Occipital lobe (tissue), 2 donors: ENCODE measurements around the gene LRMDA. TPM values are rescaled to one million over a fixed set of nuclear protein-coding genes. Genes with fewer than 3 reads are reported as not detected.

Experiments
- DNase-seq: peaks from one replicate; lab custom pipeline; 2025; lab: John Stamatoyannopoulos, UW
- total RNA-seq: library from RNA; depleted of rRNA; stranded (reverse); fragments of >200 nt; gene quantifications from one replicate; pipeline ENCODE4 v1.2.3, GENCODE V29; 2014

Gene LRMDA
- total RNA-seq, 1 donor from 2014 or later, result 0.62 TPM

- DNase-seq, result no peak
Observed at GRCh38 chr10:76357726-76358415, 926.4 kb downstream of the LRMDA start.

GRCh38 chr10:76358743-76359395 is 927.4 kb downstream of the LRMDA start:
- DNase-seq, result no peak

GRCh38 chr10:76375761-76376160 is 944.3 kb downstream of the LRMDA start:
- no peak for DNase-seq

GRCh38 chr10:76382381-76382851 is 951.0 kb downstream of the LRMDA start:
- DNase-seq, result no peak

GRCh38 chr10:76388321-76389023 is 957.0 kb downstream of the LRMDA start:
- no peak for DNase-seq

- DNase-seq, result no peak
Observed at GRCh38 chr10:76393875-76394706, 962.7 kb downstream of the LRMDA start.

GRCh38 chr10:76394707-76395042 is 963.3 kb downstream of the LRMDA start:
- DNase-seq, result no peak

- no peak for DNase-seq
Observed at GRCh38 chr10:76395251-76395650, 963.8 kb downstream of the LRMDA start.

GRCh38 chr10:76396134-76396533 is 964.7 kb downstream of the LRMDA start:
- no peak for DNase-seq

GRCh38 chr10:76397181-76398042 is 966.0 kb downstream of the LRMDA start:
- DNase-seq, result no peak

- DNase-seq, result no peak
Observed at GRCh38 chr10:76398043-76398710, 966.8 kb downstream of the LRMDA start.

GRCh38 chr10:76399226-76399625 is 967.8 kb downstream of the LRMDA start:
- no peak for DNase-seq

- no peak for DNase-seq
Observed at GRCh38 chr10:76401006-76401405, 969.6 kb downstream of the LRMDA start.

GRCh38 chr10:76403912-76404311 is 972.5 kb downstream of the LRMDA start:
- no peak for DNase-seq

GRCh38 chr10:76404531-76404930 is 973.1 kb downstream of the LRMDA start:
- DNase-seq, result no peak

- DNase-seq, result no peak
Observed at GRCh38 chr10:76405922-76406321, 974.5 kb downstream of the LRMDA start.

- no peak for DNase-seq
Observed at GRCh38 chr10:76408646-76409045, 977.2 kb downstream of the LRMDA start.

GRCh38 chr10:76411729-76412435 is 980.5 kb downstream of the LRMDA start:
- DNase-seq, result no peak

GRCh38 chr10:76415554-76415953 is 984.1 kb downstream of the LRMDA start:
- no peak for DNase-seq

GRCh38 chr10:76416642-76417041 is 985.2 kb downstream of the LRMDA start:
- DNase-seq, result no peak
